GM18507 (cell line): ENCODE measurements around the gene ZNF516.

ENCODE experiments used
- DNase-seq: peaks from one replicate; pipeline ENCODE4 v3.0.0; 2011; ENCODE audit warnings: low read depth; ENCODE audit not compliant: insufficient read length; ENCODE audit errors: extremely low spot score
- FAIRE-seq: peaks from 2 replicates; lab custom pipeline; 2011; peaks lifted over from hg19 to GRCh38; lab: Jason Lieb, UNC

The ZNF516 gene

GRCh38 chr18:76340410-76340809 is 154.6 kb downstream of the ZNF516 start:
- DNase-seq (no peak), FAIRE-seq (no peak)

- FAIRE-seq (no peak), DNase-seq (no peak)
Observed at GRCh38 chr18:76339246-76339620, 155.8 kb downstream of the ZNF516 start.

GRCh38 chr18:76338619-76339245 is 156.3 kb downstream of the ZNF516 start:
- DNase-seq (no peak), FAIRE-seq (no peak)

- no peak for DNase-seq
- no peak for FAIRE-seq
Observed at GRCh38 chr18:76338088-76338487, 157.0 kb downstream of the ZNF516 start.

GRCh38 chr18:76335859-76336640 is 159.0 kb downstream of the ZNF516 start:
- DNase-seq (no peak), FAIRE-seq (no peak)

- FAIRE-seq (no peak), DNase-seq (no peak)
Observed at GRCh38 chr18:76328140-76328539, 166.9 kb downstream of the ZNF516 start.

- DNase-seq (no peak), FAIRE-seq (no peak)
Observed at GRCh38 chr18:76323891-76324290, 171.2 kb downstream of the ZNF516 start.

- DNase-seq (no peak), FAIRE-seq (no peak)
Observed at GRCh38 chr18:76322686-76323085, 172.4 kb downstream of the ZNF516 start.

- FAIRE-seq, result no peak
- DNase-seq, result no peak
Observed at GRCh38 chr18:76319366-76319765, 175.7 kb downstream of the ZNF516 start.

- DNase-seq, result no peak
- no peak for FAIRE-seq
Observed at GRCh38 chr18:76318607-76319006, 176.4 kb downstream of the ZNF516 start.

- DNase-seq, result no peak
- FAIRE-seq, result no peak
Observed at GRCh38 chr18:76317136-76317535, 177.9 kb downstream of the ZNF516 start.

- DNase-seq (no peak), FAIRE-seq (no peak)
Observed at GRCh38 chr18:76315722-76316230, 179.3 kb downstream of the ZNF516 start.

- DNase-seq (no peak), FAIRE-seq (no peak)
Observed at GRCh38 chr18:76314496-76314895, 180.5 kb downstream of the ZNF516 start.

- no peak for FAIRE-seq
- DNase-seq, result no peak
Observed at GRCh38 chr18:76314015-76314414, 181.0 kb downstream of the ZNF516 start.
